ENCODE measurements around the gene BOD1.

The BOD1 gene

DNA sequence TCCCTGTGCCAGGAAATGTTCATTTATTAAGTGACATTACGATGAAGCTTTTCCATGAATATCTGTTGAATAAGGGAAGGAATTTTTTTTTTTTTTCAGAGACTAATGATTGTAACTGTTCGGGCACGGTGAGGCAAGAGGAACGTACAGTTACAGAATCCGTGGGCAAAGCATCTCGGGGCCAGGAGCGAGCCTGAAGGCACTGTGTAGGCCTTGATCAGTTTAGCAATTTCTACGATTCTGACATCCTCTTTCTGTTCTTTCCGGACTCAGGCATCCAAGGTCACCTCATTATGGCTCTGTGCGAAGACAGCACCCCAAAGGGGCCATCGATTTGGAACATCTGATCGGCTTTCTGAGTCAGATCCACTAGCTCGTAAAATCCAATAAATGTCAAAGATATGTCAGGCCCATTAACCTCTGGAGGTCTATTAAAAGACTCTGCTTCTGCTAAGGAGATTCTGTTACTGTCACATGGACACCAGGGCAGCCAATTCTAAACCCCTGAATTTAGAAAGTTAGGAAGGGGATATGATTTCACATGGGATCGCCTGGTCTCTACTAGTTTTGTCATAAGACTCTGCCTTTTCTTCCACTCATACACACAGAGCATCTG, 41.4 kb upstream of the BOD1 start:
- no peak overlapping the region for H3K4me3 ChIP-seq (replicated peaks; ENCODE audit: insufficient read depth, low read length)
- TF ChIP-seq, protein P1, sequence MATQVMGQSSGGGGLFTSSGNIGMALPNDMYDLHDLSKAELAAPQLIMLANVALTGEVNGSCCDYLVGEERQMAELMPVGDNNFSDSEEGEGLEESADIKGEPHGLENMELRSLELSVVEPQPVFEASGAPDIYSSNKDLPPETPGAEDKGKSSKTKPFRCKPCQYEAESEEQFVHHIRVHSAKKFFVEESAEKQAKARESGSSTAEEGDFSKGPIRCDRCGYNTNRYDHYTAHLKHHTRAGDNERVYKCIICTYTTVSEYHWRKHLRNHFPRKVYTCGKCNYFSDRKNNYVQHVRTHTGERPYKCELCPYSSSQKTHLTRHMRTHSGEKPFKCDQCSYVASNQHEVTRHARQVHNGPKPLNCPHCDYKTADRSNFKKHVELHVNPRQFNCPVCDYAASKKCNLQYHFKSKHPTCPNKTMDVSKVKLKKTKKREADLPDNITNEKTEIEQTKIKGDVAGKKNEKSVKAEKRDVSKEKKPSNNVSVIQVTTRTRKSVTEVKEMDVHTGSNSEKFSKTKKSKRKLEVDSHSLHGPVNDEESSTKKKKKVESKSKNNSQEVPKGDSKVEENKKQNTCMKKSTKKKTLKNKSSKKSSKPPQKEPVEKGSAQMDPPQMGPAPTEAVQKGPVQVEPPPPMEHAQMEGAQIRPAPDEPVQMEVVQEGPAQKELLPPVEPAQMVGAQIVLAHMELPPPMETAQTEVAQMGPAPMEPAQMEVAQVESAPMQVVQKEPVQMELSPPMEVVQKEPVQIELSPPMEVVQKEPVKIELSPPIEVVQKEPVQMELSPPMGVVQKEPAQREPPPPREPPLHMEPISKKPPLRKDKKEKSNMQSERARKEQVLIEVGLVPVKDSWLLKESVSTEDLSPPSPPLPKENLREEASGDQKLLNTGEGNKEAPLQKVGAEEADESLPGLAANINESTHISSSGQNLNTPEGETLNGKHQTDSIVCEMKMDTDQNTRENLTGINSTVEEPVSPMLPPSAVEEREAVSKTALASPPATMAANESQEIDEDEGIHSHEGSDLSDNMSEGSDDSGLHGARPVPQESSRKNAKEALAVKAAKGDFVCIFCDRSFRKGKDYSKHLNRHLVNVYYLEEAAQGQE (IDR thresholded peaks at IDR 0.05; ENCODE audit: insufficient replicate concordance, low read depth), result no peak
- TF ChIP-seq SPI1 (IDR thresholded peaks at IDR 0.05; ENCODE audit: borderline replicate concordance, low read depth) (no peak), GABPA (IDR thresholded peaks at IDR 0.05; ENCODE audit: low read depth) (no peak), POLR2AphosphoS5 (IDR thresholded peaks at IDR 0.05; ENCODE audit: low read depth) (no peak)
- TF ChIP-seq, protein P2, sequence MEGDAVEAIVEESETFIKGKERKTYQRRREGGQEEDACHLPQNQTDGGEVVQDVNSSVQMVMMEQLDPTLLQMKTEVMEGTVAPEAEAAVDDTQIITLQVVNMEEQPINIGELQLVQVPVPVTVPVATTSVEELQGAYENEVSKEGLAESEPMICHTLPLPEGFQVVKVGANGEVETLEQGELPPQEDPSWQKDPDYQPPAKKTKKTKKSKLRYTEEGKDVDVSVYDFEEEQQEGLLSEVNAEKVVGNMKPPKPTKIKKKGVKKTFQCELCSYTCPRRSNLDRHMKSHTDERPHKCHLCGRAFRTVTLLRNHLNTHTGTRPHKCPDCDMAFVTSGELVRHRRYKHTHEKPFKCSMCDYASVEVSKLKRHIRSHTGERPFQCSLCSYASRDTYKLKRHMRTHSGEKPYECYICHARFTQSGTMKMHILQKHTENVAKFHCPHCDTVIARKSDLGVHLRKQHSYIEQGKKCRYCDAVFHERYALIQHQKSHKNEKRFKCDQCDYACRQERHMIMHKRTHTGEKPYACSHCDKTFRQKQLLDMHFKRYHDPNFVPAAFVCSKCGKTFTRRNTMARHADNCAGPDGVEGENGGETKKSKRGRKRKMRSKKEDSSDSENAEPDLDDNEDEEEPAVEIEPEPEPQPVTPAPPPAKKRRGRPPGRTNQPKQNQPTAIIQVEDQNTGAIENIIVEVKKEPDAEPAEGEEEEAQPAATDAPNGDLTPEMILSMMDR (IDR thresholded peaks at IDR 0.05; ENCODE audit: insufficient read depth, low read length), result no peak
- no peak for DNase-seq (ENCODE audit: low read depth in 1 of 2, low spot score in 1 of 2)
- no peaks in the 10 kb centered on the region for H3K27me3 ChIP-seq (ENCODE audit: insufficient read depth, poor library complexity, severe bottlenecking)
- no peak overlapping the region for H3K27ac ChIP-seq (replicated peaks)

DNA sequence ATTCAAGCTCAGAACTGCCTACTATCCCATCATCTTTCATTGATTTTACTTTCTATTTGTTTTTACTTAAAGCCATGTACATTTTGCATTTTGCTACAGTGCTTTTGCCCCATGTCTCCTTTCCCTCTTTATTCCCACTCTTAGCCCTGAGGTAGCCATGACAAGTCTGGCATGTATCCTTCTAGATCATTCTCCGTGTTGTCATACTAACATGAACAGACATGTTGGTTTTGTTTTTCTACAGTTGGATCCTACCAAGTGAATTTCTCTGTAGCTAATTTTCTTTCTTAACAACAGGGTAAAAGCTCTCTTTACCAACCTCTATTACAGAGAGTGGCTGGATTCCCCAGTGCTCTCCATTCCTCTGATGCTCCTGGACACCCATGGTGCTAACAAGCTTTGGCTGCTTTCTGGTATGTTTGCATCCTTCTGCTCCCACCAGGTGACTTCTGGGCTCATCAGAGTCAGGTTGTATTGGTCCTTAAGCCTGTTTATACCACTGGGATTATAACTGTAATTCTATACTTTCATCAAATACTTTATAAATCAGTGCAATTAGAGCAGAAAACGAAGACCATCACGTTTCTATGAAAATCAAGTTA, 38.8 kb upstream of the BOD1 start:
- Histone ChIP-seq H3K4me3 (replicated peaks; ENCODE audit: insufficient read depth, low read length) (no peak overlapping the region), H3K27ac (replicated peaks) (no peak overlapping the region), H3K27me3 (ENCODE audit: insufficient read depth, poor library complexity, severe bottlenecking) (no peaks in the 10 kb centered on the region)
- no peak for DNase-seq (ENCODE audit: low read depth in 1 of 2, low spot score in 1 of 2)
- no peak for TF ChIP-seq GABPA (IDR thresholded peaks at IDR 0.05; ENCODE audit: low read depth)
- TF ChIP-seq, protein P2 (IDR thresholded peaks at IDR 0.05; ENCODE audit: insufficient read depth, low read length), result no peak
- TF ChIP-seq POLR2AphosphoS5 (IDR thresholded peaks at IDR 0.05; ENCODE audit: low read depth), result no peak
- no peak for TF ChIP-seq SPI1 (IDR thresholded peaks at IDR 0.05; ENCODE audit: borderline replicate concordance, low read depth)
- TF ChIP-seq, protein P1 (IDR thresholded peaks at IDR 0.05; ENCODE audit: insufficient replicate concordance, low read depth), result no peak

DNA sequence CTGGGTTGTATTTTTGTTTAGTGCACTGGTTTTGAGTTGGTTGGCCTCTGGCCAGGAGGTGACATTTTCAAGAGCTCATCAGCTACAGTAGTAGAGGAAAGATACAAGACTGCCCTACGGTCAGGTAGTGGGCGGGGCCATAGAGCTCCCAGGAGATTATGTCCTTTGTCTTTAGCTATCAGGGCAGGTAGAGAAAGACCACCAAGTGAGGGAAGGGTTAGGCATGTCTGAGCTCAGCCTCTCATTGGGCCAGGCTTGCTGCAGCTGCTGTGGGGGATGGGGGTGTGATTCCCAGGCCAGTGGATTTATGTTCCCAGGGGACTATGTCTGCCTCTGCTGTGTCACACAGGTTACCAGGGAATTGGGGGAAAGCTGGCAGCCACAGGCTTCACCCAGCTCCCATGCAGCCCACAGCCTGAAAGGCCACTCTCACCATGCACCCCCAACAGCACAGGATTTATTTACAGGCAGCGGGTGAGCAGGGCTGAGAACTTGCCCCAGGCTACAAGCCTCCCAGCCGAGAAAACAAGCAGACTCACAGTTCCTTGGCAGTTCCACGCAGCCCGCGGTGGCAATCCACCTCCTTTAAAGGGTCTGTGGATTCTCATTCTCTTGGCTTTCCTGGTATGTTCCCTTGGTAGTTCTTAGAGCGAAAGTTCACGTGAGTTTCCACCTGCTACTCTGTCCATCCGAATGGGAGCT, 37.5 kb upstream of the BOD1 start:
- no peak overlapping the region for H3K27ac ChIP-seq (replicated peaks)
- no peak for DNase-seq (ENCODE audit: low read depth in 1 of 2, low spot score in 1 of 2)
- TF ChIP-seq SPI1 (IDR thresholded peaks at IDR 0.05; ENCODE audit: borderline replicate concordance, low read depth) (no peak), POLR2AphosphoS5 (IDR thresholded peaks at IDR 0.05; ENCODE audit: low read depth) (no peak)
- TF ChIP-seq, protein P2 (IDR thresholded peaks at IDR 0.05; ENCODE audit: insufficient read depth, low read length), result no peak

More for the DNA sequence above, 37.5 kb upstream of the BOD1 start:
- Histone ChIP-seq H3K27me3 (ENCODE audit: insufficient read depth, poor library complexity, severe bottlenecking) (no peaks in the 10 kb centered on the region), H3K4me3 (replicated peaks; ENCODE audit: insufficient read depth, low read length) (no peak overlapping the region)

Data from HL-60 (cell line).